Measurements from ENCODE around the gene CCDC93.

The CCDC93 gene

GRCh38 chr2:118013724-118014491 lies at the start of gene CCDC93:
Gene CCDC93 (minus strand): TSS chr2:118014070. CDS start chr2:118013995, 75 bp downstream.
- DNase-seq (ENCODE audit: low spot score), result peak; percentile 86

GRCh38 chr2:118062669-118063068 lies 48.8 kb upstream of the CCDC93 start:
- no peak for DNase-seq (ENCODE audit: low spot score)

GRCh38 chr2:118062048-118062447 lies 48.2 kb upstream of the CCDC93 start:
- no peak for DNase-seq (ENCODE audit: low spot score)

GRCh38 chr2:118061135-118061955 lies 47.5 kb upstream of the CCDC93 start:
- no peak for DNase-seq (ENCODE audit: low spot score)

- peak; percentile 39 for DNase-seq (ENCODE audit: low spot score)
Observed at GRCh38 chr2:118059919-118060478, 46.1 kb upstream of the CCDC93 start.

- no peak for DNase-seq (ENCODE audit: low spot score)
Observed at GRCh38 chr2:118058951-118059350, 45.1 kb upstream of the CCDC93 start.

- no peak for DNase-seq (ENCODE audit: low spot score)
Observed at GRCh38 chr2:118056801-118057200, 42.9 kb upstream of the CCDC93 start.

GRCh38 chr2:118056165-118056534 lies 42.3 kb upstream of the CCDC93 start:
- no peak for DNase-seq (ENCODE audit: low spot score)

- no peak for DNase-seq (ENCODE audit: low spot score)
Observed at GRCh38 chr2:118055512-118056164, 41.8 kb upstream of the CCDC93 start.

- DNase-seq (ENCODE audit: low spot score), result no peak
Observed at GRCh38 chr2:118054213-118055008, 40.5 kb upstream of the CCDC93 start.

- DNase-seq (ENCODE audit: low spot score), result no peak
Observed at GRCh38 chr2:118053681-118054080, 39.8 kb upstream of the CCDC93 start.

- no peak for DNase-seq (ENCODE audit: low spot score)
Observed at GRCh38 chr2:118052474-118052873, 38.6 kb upstream of the CCDC93 start.

- no peak for DNase-seq (ENCODE audit: low spot score)
Observed at GRCh38 chr2:118051826-118052358, 38.0 kb upstream of the CCDC93 start.

- no peak for DNase-seq (ENCODE audit: low spot score)
Observed at GRCh38 chr2:118050974-118051373, 37.1 kb upstream of the CCDC93 start.

- no peak for DNase-seq (ENCODE audit: low spot score)
Observed at GRCh38 chr2:118050386-118050785, 36.5 kb upstream of the CCDC93 start.

GRCh38 chr2:118049816-118050140 lies 35.9 kb upstream of the CCDC93 start:
- no peak for DNase-seq (ENCODE audit: low spot score)

GRCh38 chr2:118049140-118049815 lies 35.4 kb upstream of the CCDC93 start:
- no peak for DNase-seq (ENCODE audit: low spot score)

GRCh38 chr2:118048401-118048800 lies 34.5 kb upstream of the CCDC93 start:
- DNase-seq (ENCODE audit: low spot score), result no peak

GRCh38 chr2:118047380-118047826 lies 33.5 kb upstream of the CCDC93 start:
- DNase-seq (ENCODE audit: low spot score), result no peak

- no peak for DNase-seq (ENCODE audit: low spot score)
Observed at GRCh38 chr2:118046634-118047210, 32.9 kb upstream of the CCDC93 start.
